Hepatocyte (in vitro differentiated cells): Measurements from ENCODE around the gene FMO5. TPM values are rescaled to one million over a fixed set of nuclear protein-coding genes. Genes with fewer than 3 reads are reported as not detected.
"Not testable (repeated sequence)": the region's sequence is repeated elsewhere in the genome, so short reads cannot be mapped to it uniquely, and the experiment has no call there.

ENCODE experiments used
- DNase-seq: peaks from one replicate; pipeline ENCODE4 v3.0.0-alpha.2; 2016; ENCODE audit warnings: low spot score
- H2AFZ ChIP-seq: fragments of 200-600 bp; sonication (generic); 2 replicates; pipeline ENCODE4 v1.6.0; 2016; ENCODE audit warnings: antibody characterized with exemption, mild to moderate bottlenecking
- H3K27ac ChIP-seq: fragments of 200-600 bp; sonication (generic); 2 replicates; pipeline ENCODE4 v1.5.1; 2016; ENCODE audit warnings: mild to moderate bottlenecking
- H3K27me3 ChIP-seq: fragments of 200-600 bp; sonication (generic); 2 replicates; pipeline ENCODE4 v1.6.1; 2016
- H3K36me3 ChIP-seq: fragments of 200-600 bp; sonication (generic); replicated peaks from 2 replicates; pipeline ENCODE4 v1.5.1; 2016; ENCODE audit warnings: low read depth; ENCODE audit not compliant: insufficient read depth
- H3K4me1 ChIP-seq: fragments of 200-600 bp; sonication (generic); 2 replicates; pipeline ENCODE4 v1.5.1; 2016; ENCODE audit warnings: mild to moderate bottlenecking, moderate library complexity; ENCODE audit not compliant: insufficient read depth
- H3K4me2 ChIP-seq: fragments of 200-600 bp; sonication (generic); 2 replicates; pipeline ENCODE4 v1.6.0; 2016
- H3K4me3 ChIP-seq: fragments of 200-600 bp; sonication (generic); 2 replicates; pipeline ENCODE4 v1.5.1; 2016; ENCODE audit warnings: mild to moderate bottlenecking
- H3K79me2 ChIP-seq: fragments of 200-600 bp; sonication (generic); 2 replicates; pipeline ENCODE4 v1.6.0; 2017; ENCODE audit warnings: mild to moderate bottlenecking
- H3K9me2 ChIP-seq: fragments of 200-600 bp; sonication (generic); replicated peaks from 2 replicates; pipeline ENCODE4 v1.6.0; 2017; ENCODE audit warnings: mild to moderate bottlenecking; ENCODE audit not compliant: insufficient read depth
- H3K9me3 ChIP-seq: fragments of 200-600 bp; sonication (generic); 2 replicates; pipeline ENCODE4 v1.5.1; 2016; ENCODE audit warnings: low read depth, mild to moderate bottlenecking
- H4K20me1 ChIP-seq: fragments of 200-600 bp; sonication (generic); 2 replicates; pipeline ENCODE4 v1.6.0; 2016; ENCODE audit warnings: mild to moderate bottlenecking; ENCODE audit not compliant: insufficient read depth, poor library complexity, severe bottlenecking
- CTCF ChIP-seq: fragments of 200-600 bp; sonication (generic); IDR thresholded peaks from 2 replicates; pipeline ENCODE4 v1.5.1; 2016; ENCODE audit warnings: antibody characterized with exemption, mild to moderate bottlenecking; ENCODE audit not compliant: poor library complexity
- EZH2 ChIP-seq: fragments of 200-600 bp; sonication (generic); IDR thresholded peaks from 2 replicates; pipeline ENCODE4 v1.6.1; 2016; ENCODE audit warnings: antibody characterized with exemption, mild to moderate bottlenecking, borderline replicate concordance
- EZH2phosphoT487 ChIP-seq: fragments of 200-600 bp; sonication (generic); IDR thresholded peaks from one replicate; pipeline ENCODE4 v1.6.1; 2018; ENCODE audit warnings: antibody characterized with exemption, mild to moderate bottlenecking, low read depth, moderate library complexity; ENCODE audit not compliant: unreplicated experiment, severe bottlenecking
- WGBS: methylation state at CpG from one replicate; pipeline ENCODE4 v1.1.6; 2016; ENCODE audit warnings: low lambda C conversion rate; ENCODE audit errors: missing lambda C conversion rate; 5-methylcytosine and 5-hydroxymethylcytosine counted together
- polyA plus RNA-seq: library from polyadenylated mRNA; unstranded; fragments of >200 nt; fragmentation: Nextera tagmentation; extraction: Ambion mirVana; gene quantifications from 2 replicates; pipeline ENCODE4 v1.2.1, GENCODE V29; 2016
- total RNA-seq: library from RNA; depleted of rRNA; stranded (reverse); fragments of >200 nt; gene quantifications from 2 replicates; pipeline ENCODE4 v1.2.3, GENCODE V29; 2014

Gene FMO5
- total and polyA plus RNA-seq, 2 experiments from 2014 or later: 44.6 to 48.6 TPM

DNA sequence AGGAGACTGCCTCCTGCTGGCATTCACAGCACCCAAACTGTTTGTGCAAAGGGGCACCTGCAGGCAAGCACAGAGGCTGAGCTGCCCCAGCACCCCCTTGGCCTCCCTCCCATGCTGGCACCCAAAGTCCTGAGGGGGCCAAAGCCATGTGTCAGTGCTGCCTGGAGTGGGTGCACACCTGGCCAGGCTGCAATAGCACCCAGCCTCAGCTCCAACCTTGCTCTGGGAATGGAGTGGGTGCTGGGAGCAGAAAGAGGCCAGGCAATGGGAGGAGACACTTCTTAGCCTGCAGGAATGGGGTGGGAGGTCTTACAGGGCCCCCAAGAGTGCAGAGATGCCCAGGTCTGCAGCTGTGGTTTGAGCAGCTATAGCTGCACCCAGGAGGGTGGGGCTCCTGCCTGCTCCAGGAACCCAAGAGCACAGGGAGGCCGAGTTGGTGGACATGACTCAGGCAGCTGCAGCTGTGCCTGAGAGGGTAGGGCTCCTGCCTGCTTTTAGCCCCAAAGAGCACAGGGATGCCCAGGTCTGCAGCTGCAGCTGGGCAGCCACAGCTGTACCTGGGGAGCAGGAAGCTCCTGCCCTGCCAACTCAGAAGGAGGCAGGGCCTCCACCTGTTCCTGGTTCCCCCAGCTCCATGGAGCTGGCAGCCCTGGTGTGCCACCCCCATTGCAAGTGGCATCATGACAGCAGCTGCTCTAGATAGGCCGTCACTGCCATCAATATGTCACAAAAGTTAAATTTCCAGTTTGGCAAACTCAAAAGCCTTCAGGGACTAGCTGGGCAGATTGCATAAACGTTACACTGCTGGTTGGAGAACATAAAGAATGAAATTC lies 12.0 kb upstream of the FMO5 start:
- no peak for TF ChIP-seq CTCF
- WGBS: 50% methylated on average over 3 of the region's 3 CpGs
- DNase-seq: peak; percentile 23

GRCh38 chr1:147236448-147236847 lies 11.3 kb upstream of the FMO5 start:
- H4K20me1 ChIP-seq: no peaks in the 10 kb centered on the region
- DNase-seq: no peak
- H3K9me3 ChIP-seq: no peaks in the 10 kb centered on the region
- TF ChIP-seq EZH2phosphoT487 (no peak), EZH2 (no peak), CTCF (no peak)
- no peak overlapping the region for H3K4me3 ChIP-seq
- H3K4me2 ChIP-seq: no peak overlapping the region
- WGBS: 100% methylated on average over 2 of the region's 2 CpGs
- no peaks in the 10 kb centered on the region for H3K79me2 ChIP-seq
- H3K4me1 ChIP-seq: peaks cover 27% of the 10 kb centered on the region
- no peak overlapping the region for H2AFZ ChIP-seq
- H3K9me2 ChIP-seq: no peaks in the 10 kb centered on the region
- no peaks in the 10 kb centered on the region for H3K27me3 ChIP-seq
- peak overlapping the region; percentile 37 for H3K27ac ChIP-seq
- no peaks in the 10 kb centered on the region for H3K36me3 ChIP-seq

More for the DNA sequence above, 12.0 kb upstream of the FMO5 start:
- Histone ChIP-seq H3K27me3 (no peaks in the 10 kb centered on the region), H3K4me1 (peaks cover 31% of the 10 kb centered on the region), H3K36me3 (no peaks in the 10 kb centered on the region), H3K9me2 (no peaks in the 10 kb centered on the region), H3K79me2 (no peaks in the 10 kb centered on the region), H3K27ac (peak overlapping the region; percentile 74), H4K20me1 (no peaks in the 10 kb centered on the region), H2AFZ (no peak overlapping the region), H3K4me2 (peak overlapping the region; percentile 49), H3K4me3 (no peak overlapping the region), H3K9me3 (no peaks in the 10 kb centered on the region)

- Histone ChIP-seq H3K36me3 (no peaks in the 10 kb centered on the region), H3K79me2 (no peaks in the 10 kb centered on the region), H3K4me2 (no peak overlapping the region), H3K4me3 (no peak overlapping the region), H3K9me2 (no peaks in the 10 kb centered on the region), H3K4me1 (peaks cover 27% of the 10 kb centered on the region), H3K27ac (peak overlapping the region; percentile 37), H3K27me3 (no peaks in the 10 kb centered on the region), H2AFZ (no peak overlapping the region), H3K9me3 (no peaks in the 10 kb centered on the region), H4K20me1 (no peaks in the 10 kb centered on the region)
- WGBS: 92% methylated on average over 1 of the region's 1 CpG
- DNase-seq: no peak
- TF ChIP-seq EZH2 (no peak), CTCF (no peak), EZH2phosphoT487 (no peak)
Measured at GRCh38 chr1:147235822-147236221, 10.7 kb upstream of the FMO5 start.

- H3K4me2 ChIP-seq, H3K4me3 ChIP-seq, H3K27me3 ChIP-seq, H3K79me2 ChIP-seq, DNase-seq, H2AFZ ChIP-seq, H4K20me1 ChIP-seq, H3K9me3 ChIP-seq, H3K36me3 ChIP-seq, H3K9me2 ChIP-seq: not testable (repeated sequence)
- H3K27ac ChIP-seq: peak overlapping the region; percentile 74
- WGBS: 55% methylated on average over 8 of the region's 8 CpGs
- peaks cover 16% of the 10 kb centered on the region for H3K4me1 ChIP-seq
Measured at GRCh38 chr1:147233903-147234302, 8.8 kb upstream of the FMO5 start.

DNA sequence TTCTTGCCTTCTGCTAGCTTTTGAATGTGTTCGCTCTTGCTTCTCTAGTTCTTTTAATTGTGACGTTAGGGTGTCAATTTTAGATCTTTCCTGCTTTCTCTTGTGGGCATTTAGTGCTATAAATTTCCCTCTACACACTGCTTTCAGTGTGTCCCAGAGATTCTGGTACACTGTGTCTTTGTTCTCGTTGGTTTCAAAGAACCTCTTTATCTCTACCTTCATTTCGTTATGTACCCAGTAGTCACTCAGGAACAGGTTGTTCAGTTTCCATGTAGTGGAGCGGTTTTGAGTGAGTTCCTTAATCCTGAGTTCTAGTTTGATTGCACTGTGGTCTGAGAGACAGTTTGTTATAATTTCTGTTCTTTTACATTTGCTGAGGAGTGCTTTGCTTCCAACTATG lies 5.9 kb upstream of the FMO5 start:
- H3K4me3 ChIP-seq, H3K9me3 ChIP-seq, H3K4me1 ChIP-seq, H3K27ac ChIP-seq, H4K20me1 ChIP-seq, H2AFZ ChIP-seq, H3K36me3 ChIP-seq, H3K4me2 ChIP-seq, H3K9me2 ChIP-seq, H3K27me3 ChIP-seq, DNase-seq, H3K79me2 ChIP-seq: not testable (repeated sequence)
- 82% methylated on average over 5 of the region's 5 CpGs for WGBS
